ENCODE results near the gene GOLT1B. TPM values are rescaled to one million over a fixed set of nuclear protein-coding genes. Genes with fewer than 3 reads are reported as not detected.

Gene GOLT1B
- total and polyA plus RNA-seq, 2 of the 8 experiments (the other 6 are each of a cell fraction or from before 2014, with no cell fraction given), result 18.3 to 38.3 TPM

DNA sequence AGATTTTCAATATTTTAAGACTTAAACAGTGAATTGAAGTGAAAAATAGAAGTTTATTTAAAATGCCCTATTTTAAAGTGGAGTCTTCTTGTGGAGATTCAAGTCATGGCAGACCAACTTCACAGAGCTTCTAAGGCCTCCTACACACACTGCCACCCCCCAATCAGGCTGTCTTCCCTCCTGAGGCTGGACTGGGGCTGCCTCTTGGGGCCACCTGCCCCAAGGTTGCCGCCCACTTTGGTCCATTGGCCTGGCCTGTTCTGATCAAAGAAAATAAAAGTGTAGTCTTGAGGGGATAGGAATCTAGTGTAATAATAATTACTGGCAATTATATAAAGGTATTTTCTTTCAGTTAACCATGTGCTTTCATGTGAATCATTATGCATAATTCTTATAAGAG lies 1.3 kb downstream of the GOLT1B start:
- no peak overlapping the region for H2AFZ ChIP-seq (ENCODE audit: low read length)

More for the DNA sequence above, 1.3 kb downstream of the GOLT1B start:
- H3K4me3 ChIP-seq (ENCODE audit: extremely low read depth in 1 of 4, insufficient read depth in 2 of 4, low read depth in 3 of 4, low read length in 4 of 4), result peak overlapping the region; percentile 72 to 93 (median 84); a peak in 5 of 8 replicates
- H2BK5ac ChIP-seq (ENCODE audit: low read depth, low read length), result no peak overlapping the region
- 77% methylated on average over 1 of the region's 1 CpG; no CpG with 5 or more reads in 1 of the 2 experiments for WGBS, 2 experiments (ENCODE audit: extremely low coverage in 1 of 2, insufficient coverage in 1 of 2, insufficient read length in 1 of 2, insufficient replicate concordance in 2 of 2, low coverage in 1 of 2, low lambda C conversion rate in 2 of 2, missing lambda C conversion rate in 1 of 2)
- no peak overlapping the region for H2BK12ac ChIP-seq (ENCODE audit: low read depth, low read length)
- H3K14ac ChIP-seq (ENCODE audit: insufficient read length), result no peak overlapping the region
- no peak overlapping the region for H3K9ac ChIP-seq (replicated peaks in 1 of 4; ENCODE audit: extremely low read depth in 1 of 4, low read depth in 3 of 4, low read length in 3 of 4)
- H4K5ac ChIP-seq (ENCODE audit: insufficient read length, low read depth, low read length), result no peak overlapping the region
- peaks cover 7% of the 10 kb centered on the region for H3K23me2 ChIP-seq (ENCODE audit: low read depth, low read length)
- H3K36me3 ChIP-seq (ENCODE audit: control insufficient read depth in 2 of 4, insufficient read depth in 4 of 4, low read length in 3 of 4), result peaks cover 0 to 6% (median 4%) of the 10 kb centered on the region in 4 experiments; a peak in 3 of 8 replicates
- no peaks in the 10 kb centered on the region for H3K27me3 ChIP-seq (replicated peaks in 1 of 4; ENCODE audit: control insufficient read depth in 3 of 4, extremely low read depth in 1 of 4, insufficient read depth in 3 of 4, low read length in 3 of 4)
- no peak overlapping the region for H3K27ac ChIP-seq (ENCODE audit: low read depth, low read length)
- H3K79me2 ChIP-seq (ENCODE audit: control insufficient read depth in 1 of 2, insufficient read depth in 2 of 2, low read length in 2 of 2), result peaks cover 9 to 64% of the 10 kb centered on the region in 2 experiments; a peak in 3 of 4 replicates
- no peaks in the 10 kb centered on the region for H4K20me1 ChIP-seq (replicated peaks in 1 of 2; ENCODE audit: control insufficient read depth in 1 of 2, insufficient read depth in 2 of 2, low read length in 2 of 2)
- H2BK20ac ChIP-seq (ENCODE audit: low read length), result no peak overlapping the region
- POLR2A ChIA-PET (ENCODE audit: partially characterized antibody), result interaction anchor here (1.3 to 2.6 kb wide), 4 partner anchors 8 to 154 kb away, joined by 4 to 23 read pairs (median 8); partner anchors contain the start of gene LDHB
- FAIRE-seq (no peak), DNase-seq (ENCODE audit: low read depth in 1 of 2, low spot score in 2 of 2) (no peak)
- H3K4me2 ChIP-seq (ENCODE audit: insufficient read depth in 1 of 2, low read depth in 2 of 2, low read length in 2 of 2), result peak overlapping the region; percentile 87 to 91
- CTCF ChIA-PET (ENCODE audit: partially characterized antibody), result interaction anchor here (1.5 kb wide), 1 partner anchor 8 kb away, joined by 3 read pairs; no protein-coding TSS in a partner anchor
- no peak overlapping the region for H3K23ac ChIP-seq (ENCODE audit: insufficient read length)
- H2BK15ac ChIP-seq (ENCODE audit: low read length), result no peak overlapping the region
- no peak overlapping the region for H3K4ac ChIP-seq (replicated peaks; ENCODE audit: insufficient read length, low read depth, low read length)
- H4K8ac ChIP-seq (ENCODE audit: extremely low read depth, insufficient read depth, low read length), result no peak overlapping the region
- H4K91ac ChIP-seq (replicated peaks; ENCODE audit: insufficient read length, low read length), result no peak overlapping the region
- no peak overlapping the region for H2BK120ac ChIP-seq (replicated peaks; ENCODE audit: low read depth, low read length)
- H3K4me1 ChIP-seq (replicated peaks in 1 of 4; ENCODE audit: control insufficient read depth in 3 of 4, insufficient read depth in 4 of 4, low read length in 3 of 4), result peaks cover 0 to 6% (median 2%) of the 10 kb centered on the region in 4 experiments; a peak in 4 of 7 replicates
- no peak overlapping the region for H3K56ac ChIP-seq (replicated peaks; ENCODE audit: insufficient read length, low read depth, low read length)
- peaks cover 4% of the 10 kb centered on the region for H3K79me1 ChIP-seq (ENCODE audit: low read depth, low read length)
- H3K9me3 ChIP-seq (ENCODE audit: insufficient read depth in 2 of 2, low read depth in 1 of 2, low read length in 1 of 2), result no peaks in the 10 kb centered on the region
- H3K18ac ChIP-seq (ENCODE audit: extremely low read depth, low read length), result no peak overlapping the region
- no peak overlapping the region for H2AK5ac ChIP-seq (ENCODE audit: low read depth, low read length)
- no peak for TF ChIP-seq SP4 (IDR thresholded peaks at IDR 0.05; ENCODE audit: low read length)
- TF ChIP-seq CHD2 (IDR thresholded peaks at IDR 0.05; ENCODE audit: low read length), result no peak
- TF ChIP-seq EGR1 (IDR thresholded peaks at IDR 0.05; ENCODE audit: borderline replicate concordance, low read depth, low read length), result no peak
- no peak for TF ChIP-seq CBX8 (IDR thresholded peaks at IDR 0.05; ENCODE audit: borderline replicate concordance, low read depth, low read length)
- no peak for TF ChIP-seq CEBPB (IDR thresholded peaks at IDR 0.05; ENCODE audit: low read depth, low read length)
- TF ChIP-seq HDAC2 (IDR thresholded peaks at IDR 0.05; ENCODE audit: borderline replicate concordance in 1 of 2, low read depth in 2 of 2, low read length in 2 of 2), result no peak
- no peak for TF ChIP-seq ZNF274 (IDR thresholded peaks at IDR 0.05; ENCODE audit: borderline replicate concordance, extremely low read depth, low read length)

All from H1 (cell line).